Tongue (tissue), 2 donors: ENCODE results near the gene OGDH. TPM values are rescaled to one million over a fixed set of nuclear protein-coding genes. Genes with fewer than 3 reads are reported as not detected.
A peak's percentile ranks its signal among the peaks of the same experiment; 100 is the strongest.
"Not testable (repeated sequence)": the region's sequence is repeated elsewhere in the genome, so short reads cannot be mapped to it uniquely, and the experiment has no call there.

Experiments used
- DNase-seq: peaks from one replicate; pipeline ENCODE4 v3.0.0-alpha.2; 2015
- total RNA-seq: library from RNA; depleted of rRNA; stranded (reverse); fragments of >200 nt; gene quantifications from one replicate; pipeline ENCODE4 v1.2.3, GENCODE V29; 2014

OGDH gene
- 198 TPM for total RNA-seq

DNA sequence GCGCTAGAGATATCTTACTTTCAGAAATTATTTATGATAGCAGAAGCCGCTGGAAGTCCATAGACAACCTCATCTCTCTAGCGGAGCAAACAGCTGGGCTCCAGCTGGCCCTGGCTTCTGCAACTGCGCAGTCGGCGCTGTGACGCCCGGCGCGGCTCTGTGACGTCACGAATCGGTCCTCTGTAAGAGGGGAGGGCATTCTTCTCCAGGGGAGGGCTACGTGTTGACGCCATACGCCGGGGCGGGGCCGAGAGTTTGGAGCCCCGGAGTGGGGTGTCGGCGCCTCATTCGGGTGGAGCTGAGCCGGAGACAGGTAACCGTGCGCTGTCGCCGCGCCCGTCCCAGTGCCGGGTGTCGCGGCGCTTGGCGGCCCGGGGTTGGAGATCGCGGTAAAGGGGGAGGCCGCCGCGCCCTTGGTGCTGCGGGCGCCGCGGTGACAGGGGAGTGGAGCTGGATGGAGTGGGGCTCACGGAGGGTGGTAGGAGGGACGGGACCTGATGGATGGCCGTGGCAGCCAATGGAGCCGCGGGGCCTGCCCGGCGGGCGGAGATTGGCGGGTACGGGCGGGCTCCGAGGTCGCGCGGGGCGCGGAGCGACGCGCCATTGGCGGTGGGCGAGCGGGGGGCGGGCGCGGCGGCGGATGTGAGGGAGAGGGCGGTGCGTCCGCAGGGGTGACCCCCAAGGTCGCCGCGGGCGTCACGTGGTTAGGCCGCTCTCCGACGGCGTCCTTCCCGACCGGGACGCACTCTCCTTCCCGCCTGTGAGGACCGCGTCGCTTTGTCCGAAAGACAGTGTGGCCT lies at the start of gene OGDH:
Gene OGDH (plus strand): TSS at position 287 of the 800 bp plus-strand sequence. CDS start 17,717 bp downstream, outside the sequence.
- peak; percentile 100 for DNase-seq

DNA sequence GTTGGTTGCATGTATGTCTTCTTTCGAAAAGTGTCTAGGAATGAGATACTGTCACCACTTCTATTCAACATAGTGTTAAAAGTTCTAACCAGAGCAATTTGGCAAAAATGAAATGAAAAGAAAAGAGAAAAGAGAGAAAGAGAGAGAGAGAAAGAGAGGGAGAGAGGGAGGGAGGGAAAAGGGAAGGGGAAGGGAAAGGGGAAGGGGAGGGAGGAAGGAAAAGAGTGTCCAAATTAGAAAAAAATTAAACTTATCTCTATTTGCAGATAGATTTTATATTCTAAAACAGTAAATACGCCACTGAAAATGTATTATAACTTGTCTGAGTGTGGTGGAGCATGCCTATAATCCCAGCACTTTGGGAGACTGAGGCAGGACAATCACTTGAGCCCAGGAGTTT lies 48.9 kb upstream of the OGDH start:
- no peak for DNase-seq

DNA sequence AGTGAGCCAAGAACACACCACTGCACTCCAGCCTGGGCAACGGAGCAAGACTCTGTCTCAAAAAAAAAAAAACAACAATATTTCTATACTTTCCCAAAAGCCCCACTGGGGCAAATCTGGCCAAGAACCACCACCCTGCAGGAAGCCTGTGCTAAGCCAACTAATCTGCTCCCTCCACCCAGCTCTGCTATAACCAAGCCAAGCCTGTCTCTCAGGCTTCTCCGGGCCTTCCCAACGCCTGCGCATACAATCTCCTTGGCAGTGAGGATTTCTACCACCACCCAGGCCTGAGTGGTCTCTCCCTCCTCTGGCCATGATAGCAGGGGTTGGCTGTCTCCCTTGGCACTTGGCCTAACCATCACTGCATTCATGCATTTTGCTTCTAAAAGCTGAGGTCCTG lies 46.9 kb upstream of the OGDH start:
- no peak for DNase-seq

DNA sequence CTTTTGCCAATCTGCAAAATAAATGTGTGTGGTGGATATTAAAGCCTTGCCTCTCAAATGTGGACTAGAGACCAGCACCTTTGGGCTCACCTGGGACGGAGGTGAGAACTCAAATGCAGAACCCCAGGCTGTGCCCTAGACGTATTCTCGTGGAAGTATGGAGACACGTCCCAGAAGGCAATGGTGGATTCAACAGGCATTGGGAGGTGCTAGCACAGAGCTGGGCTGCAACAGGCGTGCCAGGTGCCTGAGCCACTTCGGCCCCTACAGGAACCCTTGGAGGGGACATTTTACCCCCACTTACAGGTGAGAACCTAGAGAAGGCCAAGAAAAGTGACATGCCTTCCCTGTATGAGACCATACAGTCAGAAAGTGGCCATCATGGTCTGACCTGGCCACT lies 44.9 kb upstream of the OGDH start:
- DNase-seq, result no peak

DNA sequence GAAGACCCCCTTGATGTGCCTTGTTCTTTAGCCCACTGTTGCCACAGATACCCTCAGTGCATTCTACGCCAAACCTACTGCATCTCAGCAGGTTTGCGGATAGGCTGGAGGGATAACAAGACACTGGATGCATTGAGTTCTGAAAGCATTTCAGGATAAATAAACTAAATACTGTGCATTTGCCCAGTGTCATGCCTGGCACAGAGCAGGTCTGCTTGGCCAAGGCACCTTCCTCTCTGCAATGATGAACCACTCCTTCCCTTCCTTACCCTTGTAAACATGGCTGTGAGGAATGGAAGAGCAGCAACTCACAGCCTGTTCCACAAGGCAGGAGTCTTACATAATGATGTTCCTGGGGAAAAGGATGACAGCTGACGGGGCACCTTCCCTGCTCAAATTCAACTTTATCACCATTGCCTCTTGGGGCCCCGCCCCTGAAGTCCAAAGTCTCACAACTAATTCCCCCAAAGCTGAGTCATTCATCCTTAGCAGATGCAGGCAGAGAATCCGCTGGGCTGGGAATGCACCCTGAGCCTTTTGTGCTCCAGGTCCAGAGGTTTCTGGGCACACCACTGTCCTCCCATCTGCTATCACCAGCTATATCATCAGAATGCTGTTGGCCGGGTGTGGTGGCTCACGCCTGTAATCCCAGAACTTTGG lies 44.3 kb upstream of the OGDH start:
- DNase-seq, result peak; percentile 11

DNA sequence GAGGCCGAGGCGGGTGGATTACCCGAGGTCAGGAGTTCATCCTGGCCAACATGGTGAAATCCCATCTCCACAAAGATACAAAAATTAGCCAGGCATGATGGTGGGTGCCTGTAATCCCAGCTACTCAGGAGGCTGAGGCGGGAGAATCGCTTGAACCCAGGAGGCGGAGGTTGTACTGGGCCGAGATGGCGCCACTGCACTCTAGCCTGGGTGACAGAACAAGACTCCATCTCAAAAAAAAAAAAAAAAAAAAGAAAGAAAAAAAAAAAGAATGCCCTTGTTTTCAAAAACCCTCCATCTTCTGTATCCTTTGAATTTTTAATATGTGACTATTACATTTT lies 43.8 kb upstream of the OGDH start:
- DNase-seq, result not testable (repeated sequence)

DNA sequence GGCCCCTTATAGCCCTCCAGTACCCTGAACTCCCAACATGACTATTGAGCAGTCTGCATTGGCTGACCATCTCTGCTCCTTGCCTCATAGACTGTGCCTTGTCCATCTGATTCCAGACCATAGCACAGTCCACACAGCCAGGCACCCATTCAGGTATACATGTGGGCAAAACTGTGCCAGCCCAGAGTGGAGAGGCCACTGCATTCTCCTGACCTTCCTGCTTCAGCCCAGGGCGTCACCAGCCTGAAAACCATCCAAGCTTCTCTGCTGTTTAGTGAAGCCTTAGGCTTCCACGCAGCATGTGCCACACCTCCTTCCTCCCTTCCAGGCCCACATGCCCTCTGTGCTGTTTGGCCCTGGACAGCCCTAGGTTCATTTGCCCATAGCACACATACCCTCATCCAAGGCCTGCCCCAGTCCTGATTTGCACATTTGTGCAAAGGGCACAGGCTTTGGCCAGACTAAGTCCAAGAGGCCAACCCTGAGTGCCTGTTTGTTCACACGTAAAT lies 43.2 kb upstream of the OGDH start:
- DNase-seq, result no peak

DNA sequence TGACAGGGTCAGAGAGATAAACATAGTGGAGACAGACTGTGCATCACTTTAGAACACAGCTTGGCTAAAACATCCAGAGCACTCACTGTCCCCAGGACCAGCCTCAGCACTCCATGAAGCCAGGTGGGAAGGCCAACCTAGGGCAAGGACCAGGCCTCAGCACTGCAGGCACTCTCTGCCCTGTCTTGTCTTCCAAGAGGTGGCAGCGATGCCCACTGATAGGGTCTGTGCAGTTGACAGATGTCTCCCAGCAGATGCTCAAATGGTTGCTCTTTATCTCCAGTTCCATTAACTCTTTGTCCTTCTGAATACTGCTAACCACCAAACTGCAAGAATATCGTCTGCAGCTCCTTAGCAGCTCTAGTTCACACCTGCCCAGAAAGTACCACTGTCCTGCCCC lies 41.8 kb upstream of the OGDH start:
- DNase-seq, result no peak

DNA sequence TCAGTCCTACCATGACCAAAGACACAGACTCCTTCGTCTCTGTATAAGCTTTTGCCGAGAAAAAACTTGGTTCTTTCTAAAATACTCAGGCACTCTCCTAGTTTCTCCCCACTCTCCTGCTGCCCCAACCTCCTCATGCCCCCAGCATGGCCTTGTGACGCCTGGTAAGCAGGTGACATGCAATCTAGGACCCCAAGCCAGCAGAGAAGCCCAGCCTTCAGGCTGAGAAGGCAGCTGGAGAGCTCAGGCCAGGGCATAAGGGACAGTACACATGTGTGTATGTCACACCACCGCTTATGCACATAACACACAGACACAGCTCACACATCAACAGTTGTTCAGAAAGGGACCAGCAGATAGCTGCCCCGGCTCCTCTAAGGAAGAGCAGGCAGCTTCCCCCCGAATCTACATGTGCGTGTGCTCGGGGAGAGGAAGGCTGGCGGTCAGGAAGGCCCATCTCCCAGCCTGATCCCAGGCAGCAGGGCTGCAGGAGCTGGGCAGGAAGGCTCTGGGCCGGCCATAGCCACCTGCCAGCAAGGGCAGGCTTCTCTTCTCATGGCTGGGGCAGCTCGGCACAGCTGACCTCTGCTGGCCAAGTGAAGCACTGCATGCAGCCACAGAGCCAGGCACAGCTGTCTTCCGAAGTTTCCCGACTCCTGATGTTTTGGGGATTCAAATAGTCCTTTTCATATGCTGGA lies 41.2 kb upstream of the OGDH start:
- DNase-seq, result peak; percentile 76

DNA sequence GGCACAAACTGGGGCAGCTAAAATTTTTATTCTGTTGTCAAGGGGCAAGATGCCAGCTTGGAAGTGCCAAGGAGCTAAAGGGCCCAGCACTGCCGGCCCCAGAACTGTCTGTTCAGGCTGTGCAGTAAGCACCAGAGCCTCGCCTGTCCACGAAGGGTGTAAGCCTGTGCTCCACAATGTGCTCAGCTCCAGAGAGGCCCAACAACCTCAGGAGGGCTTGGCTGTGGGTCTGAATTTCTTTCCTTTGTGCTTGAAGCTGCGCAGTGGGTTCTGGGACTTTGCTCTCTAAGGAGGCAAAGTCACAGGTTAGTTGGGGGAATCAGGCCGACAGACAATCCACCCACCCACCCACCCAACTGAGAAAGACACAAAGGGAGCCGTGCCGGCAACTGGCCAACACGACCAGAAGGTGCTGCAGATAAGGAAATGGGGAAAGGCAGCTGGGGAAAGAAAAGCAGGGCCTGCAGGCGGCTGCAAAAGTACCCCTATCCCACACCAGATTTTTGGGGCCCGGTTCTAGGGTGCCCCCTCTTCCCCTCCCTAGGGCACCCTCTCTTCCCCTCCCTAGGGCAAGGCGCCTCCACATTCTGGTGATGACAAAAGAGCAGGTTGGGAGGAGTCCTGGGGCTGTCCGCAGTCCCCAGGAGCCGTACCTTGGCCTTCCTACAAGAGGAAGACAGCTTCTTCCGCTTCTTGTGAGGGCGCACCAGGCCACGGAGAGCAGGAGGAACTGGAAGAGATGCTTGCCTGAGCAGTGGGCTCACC lies 40.5 kb upstream of the OGDH start:
- no peak for DNase-seq

DNA sequence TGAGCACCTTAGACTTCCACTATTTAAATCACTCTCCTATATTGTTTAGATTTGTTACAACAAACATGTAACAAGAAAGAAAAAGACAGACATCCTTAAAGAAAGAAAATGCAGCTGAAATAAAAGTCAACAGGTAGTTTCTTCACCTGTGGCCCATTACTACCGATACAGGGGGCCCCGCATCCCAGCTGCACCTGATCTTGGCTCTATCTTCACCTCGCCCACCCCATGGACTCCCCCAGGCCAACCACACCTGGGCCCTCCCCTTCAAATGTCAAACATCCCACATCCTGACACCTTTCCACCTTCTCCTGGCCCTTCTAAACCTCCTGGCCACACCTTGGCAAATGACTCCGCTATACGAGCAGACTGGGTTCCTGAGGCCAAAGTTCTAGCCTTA lies 39.7 kb upstream of the OGDH start:
- DNase-seq, result no peak

DNA sequence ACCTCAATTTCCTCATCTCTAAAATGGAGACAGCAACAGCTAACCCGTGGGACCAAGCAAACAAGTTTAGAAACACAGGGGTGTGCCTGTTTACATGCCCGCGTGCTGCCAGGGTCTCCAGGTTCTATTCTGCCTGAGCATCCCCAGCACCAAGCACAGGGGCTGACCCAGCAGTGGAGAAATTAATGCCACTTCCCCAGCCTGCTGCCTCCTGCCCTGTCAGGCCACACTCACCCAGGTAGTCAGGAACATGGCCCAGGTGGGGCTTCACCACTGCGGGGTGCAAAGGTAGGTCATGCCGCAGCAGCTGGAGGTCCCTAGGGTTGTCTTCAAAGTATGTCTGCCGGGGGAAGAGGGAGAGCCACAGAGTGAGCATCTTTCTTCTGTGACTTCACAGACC lies 38.5 kb upstream of the OGDH start:
- DNase-seq, result no peak

DNA sequence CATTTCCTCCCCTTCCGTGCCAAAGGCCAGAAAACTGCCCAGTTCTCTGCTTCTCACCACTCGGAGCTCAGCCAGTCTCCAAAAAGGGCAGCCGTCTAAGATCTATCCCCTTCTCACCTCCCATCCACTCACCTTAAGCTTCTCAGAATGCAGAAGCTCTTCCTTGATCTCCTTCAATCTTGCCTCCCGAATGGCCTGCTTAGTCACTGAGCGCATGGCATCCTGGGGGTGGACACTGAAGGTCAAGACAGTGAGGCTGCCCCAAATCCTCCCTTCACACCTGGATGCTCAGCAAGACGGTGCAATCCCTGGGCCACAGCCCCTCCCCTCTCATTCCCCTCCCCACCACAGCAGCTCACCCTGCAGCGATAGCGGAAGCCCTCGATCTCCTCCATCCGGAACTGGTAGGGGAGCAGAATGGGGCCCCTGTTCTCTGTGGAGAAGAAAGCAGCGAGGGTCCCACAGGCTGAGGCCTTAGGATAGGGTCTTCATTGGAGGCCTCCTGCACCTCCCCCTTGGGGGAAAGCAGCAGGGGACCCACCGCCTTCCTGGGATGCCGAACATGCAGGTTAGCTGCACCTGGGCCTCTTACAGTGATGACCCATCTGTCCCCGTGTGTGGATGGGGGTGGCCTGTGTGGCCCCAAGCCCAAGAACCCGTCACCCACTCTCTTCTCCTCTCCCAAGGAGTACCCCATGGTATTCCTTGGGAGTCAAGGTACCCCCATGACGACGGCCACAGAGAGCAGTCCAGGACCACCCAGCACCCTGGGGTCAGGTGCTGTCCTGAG lies 37.5 kb upstream of the OGDH start:
- DNase-seq, result no peak

DNA sequence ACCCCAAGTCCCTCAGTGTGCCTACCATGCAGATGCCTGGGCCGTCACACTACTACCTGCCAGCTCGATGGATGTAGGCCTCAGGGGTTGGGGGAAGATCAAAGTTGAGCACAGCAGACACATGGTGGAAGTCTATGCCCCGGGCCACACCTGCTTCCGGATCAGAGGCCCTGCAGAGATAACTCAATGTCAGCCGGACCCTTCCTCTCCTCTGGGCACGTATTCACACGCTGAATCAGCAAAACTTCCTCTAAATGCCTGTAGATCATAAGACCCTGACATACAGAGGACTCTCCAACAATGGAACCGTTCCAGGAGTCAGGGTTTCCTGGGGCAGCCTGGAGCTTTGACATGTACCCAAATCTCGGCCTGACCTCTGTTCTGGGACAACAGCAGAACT lies 36.5 kb upstream of the OGDH start:
- DNase-seq, result no peak

DNA sequence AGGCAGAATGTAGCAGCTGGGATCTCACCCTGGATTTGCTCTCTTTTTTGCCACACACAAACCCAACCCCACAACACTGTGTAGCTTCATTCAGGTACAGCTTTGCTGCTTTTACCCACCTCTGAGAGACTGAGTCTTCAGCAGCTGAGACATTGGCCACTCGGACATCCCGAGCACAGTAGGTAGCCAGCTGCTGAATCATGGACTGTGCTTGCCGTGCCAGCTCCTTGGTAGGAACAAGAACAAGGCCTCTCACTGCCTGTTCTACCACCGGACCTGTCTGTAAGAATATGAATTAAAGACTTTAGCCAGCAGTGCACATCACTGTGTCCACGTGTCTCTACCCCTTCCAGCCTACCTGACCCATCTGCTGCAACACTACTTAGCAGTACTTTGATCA lies 33.7 kb upstream of the OGDH start:
- DNase-seq, result no peak

DNA sequence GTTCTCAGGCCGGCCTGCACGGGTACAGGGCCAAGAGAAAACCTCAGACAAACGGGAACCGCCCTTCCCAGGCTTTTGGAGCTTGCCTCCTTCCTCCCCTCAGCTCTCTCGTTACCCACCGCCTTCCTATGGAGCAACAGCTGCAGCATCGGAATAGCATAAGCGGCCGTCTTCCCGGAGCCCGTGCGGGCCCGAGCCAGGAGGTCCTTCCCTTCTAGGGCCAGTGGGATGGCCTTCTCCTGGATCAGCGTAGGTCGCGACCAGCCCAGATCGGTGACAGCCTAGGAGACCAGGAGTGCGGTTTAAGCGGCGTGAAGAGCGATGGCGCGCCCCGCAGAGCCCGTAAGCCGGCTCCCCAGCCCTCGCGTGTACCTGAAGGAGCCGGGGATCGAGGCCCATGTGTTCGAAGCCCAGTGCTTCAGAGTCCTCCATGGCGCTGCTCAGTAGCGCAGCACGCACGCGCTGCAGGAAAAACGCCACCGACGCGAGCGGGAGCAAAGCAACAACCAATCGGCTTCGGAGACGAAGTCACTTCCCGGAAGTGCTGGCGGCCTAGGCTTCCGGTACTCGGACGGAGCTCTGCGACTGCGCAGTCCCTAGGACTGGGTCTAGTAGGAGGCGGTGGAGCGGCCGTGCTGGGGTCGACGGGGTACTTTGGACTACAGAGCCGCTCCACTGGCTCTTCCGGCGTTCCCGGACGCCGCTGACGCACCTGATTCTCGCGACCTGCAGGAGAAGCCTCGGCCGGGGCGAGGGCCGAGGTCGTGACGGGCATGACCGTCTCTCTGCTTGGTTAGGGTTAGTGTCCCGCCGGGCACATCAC lies 32.8 kb upstream of the OGDH start, which contains the start of gene DDX56:
Gene DDX56 (minus strand): TSS at position 445 of the 823 bp plus-strand sequence. CDS start 13 bp downstream, at position 432.
- DNase-seq, result peak; percentile 98

DNA sequence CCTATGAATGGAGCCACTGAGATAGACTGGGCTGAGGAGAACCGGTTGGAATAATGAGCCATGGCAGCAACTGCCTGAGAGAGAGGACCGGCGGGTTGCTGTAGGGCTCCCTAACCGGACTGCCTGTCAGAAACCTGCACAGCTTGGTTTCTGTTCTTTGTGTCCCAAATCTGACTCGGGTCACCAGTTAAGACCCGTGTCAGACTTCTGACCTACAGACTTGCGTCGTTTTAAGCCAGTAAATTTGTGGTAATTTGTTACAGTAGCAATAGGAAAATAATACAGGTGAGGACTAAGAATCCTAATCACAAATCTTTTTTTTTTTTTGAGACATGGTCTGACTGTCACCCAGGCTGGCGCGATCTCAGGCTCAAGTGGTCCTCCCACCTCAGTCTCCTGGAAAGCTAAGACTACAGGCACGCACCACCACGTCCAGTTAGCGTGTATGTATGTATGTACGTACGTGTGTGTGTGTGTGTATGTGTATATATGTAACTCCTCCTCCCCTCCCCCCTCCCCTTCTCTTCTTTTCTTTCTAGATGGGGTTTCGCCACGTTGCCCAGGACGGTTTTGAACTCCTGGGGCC lies 32.0 kb upstream of the OGDH start:
- no peak for DNase-seq

DNA sequence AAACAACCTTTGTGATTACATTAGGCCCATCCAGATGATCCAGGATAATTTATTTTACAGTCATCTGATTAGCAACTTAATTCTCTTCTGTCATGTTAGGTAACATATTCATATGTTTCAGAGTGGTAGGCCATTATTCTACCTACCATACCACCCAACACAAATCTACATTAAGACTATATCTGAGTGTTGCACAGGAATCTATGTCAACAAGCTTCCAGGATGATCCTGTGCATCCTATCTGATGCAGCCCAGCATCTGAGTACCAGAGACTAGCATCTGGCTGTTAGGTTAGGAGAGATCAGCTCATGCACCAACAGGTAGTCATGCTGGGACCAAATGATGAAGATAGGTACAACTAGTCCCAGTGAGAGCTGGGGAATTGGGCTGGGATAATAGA lies 31.4 kb upstream of the OGDH start:
- no peak for DNase-seq

DNA sequence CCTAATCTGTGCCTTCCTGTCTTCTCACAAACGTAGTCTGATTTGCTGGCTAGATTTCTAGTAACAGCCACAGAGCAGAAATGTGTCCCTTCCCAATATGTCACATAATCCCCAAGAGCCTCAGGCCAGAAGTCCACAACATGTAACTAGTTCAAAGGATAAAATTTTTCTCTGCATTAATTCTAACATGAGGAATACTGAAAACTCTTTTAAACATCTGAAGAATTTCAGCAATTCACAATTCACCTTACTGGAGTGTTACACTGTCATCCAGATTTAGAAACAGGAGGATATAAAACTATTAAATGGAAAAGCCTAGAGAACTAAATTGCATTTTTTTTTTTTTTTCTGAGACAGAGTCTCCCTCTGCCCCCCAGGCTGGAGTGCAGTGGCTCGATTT lies 30.2 kb upstream of the OGDH start:
- no peak for DNase-seq
